ENCODE measurements around the gene B4GALNT4.

B4GALNT4 gene

GRCh38 chr11:392102-392777, 22.9 kb downstream of the B4GALNT4 start:
- Histone ChIP-seq H3K27me3 (ENCODE audit: low read depth, low read length) (no peaks in the 10 kb centered on the region), H3K36me3 (ENCODE audit: control insufficient read depth in 1 of 2, insufficient read depth in 2 of 2, low read length in 2 of 2) (no peaks in the 10 kb centered on the region), H3K4me1 (ENCODE audit: control insufficient read depth in 1 of 2, insufficient read depth in 2 of 2, low read length in 2 of 2) (peaks cover 0 to 7% of the 10 kb centered on the region in 2 donors), H3K4me3 (ENCODE audit: low read depth in 1 of 2, low read length in 2 of 2) (no peak overlapping the region), H3K27ac (ENCODE audit: low read length) (no peak overlapping the region), H3K9me3 (ENCODE audit: control insufficient read depth in 1 of 2, low read length in 2 of 2) (no peaks in the 10 kb centered on the region)

DNA sequence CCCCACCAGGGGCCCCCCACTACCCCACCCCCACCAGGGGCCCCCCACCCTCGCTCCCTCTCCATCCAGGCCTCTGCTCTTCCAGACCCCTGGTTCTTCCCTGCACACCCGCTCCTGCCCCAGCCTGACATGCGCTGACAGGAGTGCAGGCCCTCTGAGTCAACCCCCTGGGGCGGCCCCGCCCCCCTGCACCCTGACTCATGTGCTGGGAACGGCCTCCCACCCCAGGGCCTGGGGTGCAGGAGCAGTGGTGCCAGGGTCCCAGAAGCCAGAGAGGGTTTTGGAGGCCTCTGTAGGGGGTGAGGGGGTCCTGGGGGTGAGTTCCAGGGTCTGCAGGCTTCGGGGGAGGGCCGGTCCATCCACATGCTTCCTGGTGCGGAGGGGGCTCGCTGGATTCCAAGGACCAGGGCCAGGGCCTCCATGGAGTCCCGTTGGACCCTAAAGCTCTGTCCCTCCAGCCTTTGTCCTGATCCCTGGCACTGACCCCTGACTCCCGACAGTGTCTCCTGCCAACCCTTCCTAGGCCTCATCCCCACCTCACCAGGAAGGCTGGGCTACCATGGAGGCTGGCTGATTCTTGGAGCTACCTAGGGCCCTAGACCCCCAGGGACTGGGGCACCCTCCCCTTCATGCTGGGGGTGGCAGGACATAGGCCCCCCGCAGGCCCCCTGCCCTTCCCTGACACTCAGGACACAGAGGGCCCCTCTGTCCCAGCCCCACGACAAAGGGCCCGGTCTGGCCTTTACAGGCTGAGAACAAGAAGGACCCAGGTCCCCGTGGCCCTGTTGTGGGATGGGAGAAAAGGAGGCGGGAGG, 24.1 kb downstream of the B4GALNT4 start:
- H3K36me3 ChIP-seq (ENCODE audit: control insufficient read depth in 1 of 2, insufficient read depth in 2 of 2, low read length in 2 of 2), result no peaks in the 10 kb centered on the region
- H3K27ac ChIP-seq (ENCODE audit: low read length), result peak overlapping the region; percentile 60
- no peaks in the 10 kb centered on the region for H3K27me3 ChIP-seq (ENCODE audit: low read depth, low read length)
- H3K4me1 ChIP-seq (ENCODE audit: control insufficient read depth in 1 of 2, insufficient read depth in 2 of 2, low read length in 2 of 2), result peaks cover 0 to 11% of the 10 kb centered on the region in 2 donors
- no peak overlapping the region for H3K4me3 ChIP-seq (ENCODE audit: low read depth in 1 of 2, low read length in 2 of 2)
- no peaks in the 10 kb centered on the region for H3K9me3 ChIP-seq (ENCODE audit: control insufficient read depth in 1 of 2, low read length in 2 of 2)

DNA sequence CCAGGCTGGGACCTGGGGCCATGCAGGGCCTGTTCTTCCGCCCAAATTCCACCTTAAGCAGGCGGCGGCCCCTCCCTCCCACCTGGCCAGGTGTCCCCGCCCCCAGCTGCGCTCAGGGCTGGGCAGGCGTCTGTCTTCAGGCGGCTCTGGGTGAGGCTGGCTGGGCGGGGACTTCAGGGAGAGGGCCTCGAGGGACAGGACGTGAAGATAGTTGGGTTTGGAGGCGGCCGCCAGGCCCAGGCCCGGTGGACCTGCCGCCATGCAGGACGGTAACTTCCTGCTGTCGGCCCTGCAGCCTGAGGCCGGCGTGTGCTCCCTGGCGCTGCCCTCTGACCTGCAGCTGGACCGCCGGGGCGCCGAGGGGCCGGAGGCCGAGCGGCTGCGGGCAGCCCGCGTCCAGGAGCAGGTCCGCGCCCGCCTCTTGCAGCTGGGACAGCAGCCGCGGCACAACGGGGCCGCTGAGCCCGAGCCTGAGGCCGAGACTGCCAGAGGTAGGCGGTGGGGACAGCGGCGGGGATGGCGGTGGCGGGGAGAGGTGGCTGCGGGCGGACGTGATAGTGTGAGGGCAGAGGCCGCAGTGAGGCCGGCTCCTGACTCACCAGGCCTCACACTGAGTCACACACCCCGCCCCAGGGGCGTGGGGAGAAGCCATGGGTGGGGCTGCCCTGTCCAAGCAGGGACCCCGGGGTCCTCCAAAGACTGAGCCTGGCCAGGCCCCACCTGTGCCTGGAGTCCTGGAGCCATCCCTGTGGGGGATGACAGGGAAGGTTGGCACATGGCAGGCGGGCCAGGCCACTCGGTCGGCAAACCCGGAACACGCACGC, 24.9 kb downstream of the B4GALNT4 start, which contains the start of gene PKP3:
Gene PKP3, plus strand, starts transcription at position 176 of the 824 bp plus-strand sequence. Its CDS starts 84 bp downstream, at position 260.
- Histone ChIP-seq H3K27me3 (ENCODE audit: low read depth, low read length) (no peaks in the 10 kb centered on the region), H3K9me3 (ENCODE audit: control insufficient read depth in 1 of 2, low read length in 2 of 2) (no peaks in the 10 kb centered on the region), H3K4me1 (ENCODE audit: control insufficient read depth in 1 of 2, insufficient read depth in 2 of 2, low read length in 2 of 2) (peaks cover 0 to 11% of the 10 kb centered on the region in 2 donors), H3K27ac (ENCODE audit: low read length) (peak within 1 kb of the TSS; percentile 60), H3K4me3 (ENCODE audit: low read depth in 1 of 2, low read length in 2 of 2) (peak within 1 kb of the TSS in 1 of 2 donors; percentile 46), H3K36me3 (ENCODE audit: control insufficient read depth in 1 of 2, insufficient read depth in 2 of 2, low read length in 2 of 2) (no peaks in the 10 kb centered on the region)

DNA sequence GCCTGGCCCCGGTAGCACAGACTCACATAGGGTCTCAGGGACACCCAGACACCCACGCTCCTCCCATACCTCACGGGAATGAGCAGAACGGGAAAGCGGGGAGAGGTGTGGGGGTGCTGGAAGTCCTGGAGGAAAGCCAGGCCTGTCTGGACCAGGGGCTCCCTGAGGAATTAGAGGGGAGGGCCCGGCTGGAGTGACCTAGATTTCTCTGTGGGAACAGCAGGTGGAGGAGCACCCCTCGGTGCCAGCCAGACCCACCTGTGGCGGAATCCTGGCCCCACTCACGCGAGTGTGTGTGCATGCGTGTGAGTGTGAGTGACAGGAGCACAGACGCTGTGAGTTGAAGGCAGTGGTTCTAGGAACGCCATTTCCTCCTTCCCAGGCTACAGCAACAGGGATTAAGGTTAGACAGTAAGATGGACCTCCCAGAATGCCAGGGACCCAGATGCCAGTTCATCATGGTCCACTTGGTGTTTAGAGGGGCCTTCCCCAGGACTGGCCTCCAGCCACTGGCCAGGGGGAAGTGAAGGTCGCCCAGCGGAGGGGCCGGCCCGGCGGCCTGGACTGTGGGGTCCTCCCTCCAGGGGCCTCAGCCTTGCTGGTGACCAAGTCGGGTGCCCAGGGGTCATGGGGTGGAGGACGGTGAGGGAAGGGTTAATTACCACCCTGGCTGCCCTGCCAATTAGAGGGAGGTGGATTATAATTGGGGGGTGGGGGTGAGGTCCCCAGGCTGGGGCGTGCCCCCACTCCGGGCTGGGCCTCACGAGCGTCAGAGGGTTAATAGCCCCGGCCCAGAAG, 25.8 kb downstream of the B4GALNT4 start:
- Histone ChIP-seq H3K4me3 (ENCODE audit: low read depth in 1 of 2, low read length in 2 of 2) (peak overlapping the region in 1 of 2 donors; percentile 46), H3K36me3 (ENCODE audit: control insufficient read depth in 1 of 2, insufficient read depth in 2 of 2, low read length in 2 of 2) (no peaks in the 10 kb centered on the region), H3K27ac (ENCODE audit: low read length) (peak overlapping the region; percentile 16), H3K27me3 (ENCODE audit: low read depth, low read length) (no peaks in the 10 kb centered on the region), H3K9me3 (ENCODE audit: control insufficient read depth in 1 of 2, low read length in 2 of 2) (no peaks in the 10 kb centered on the region), H3K4me1 (ENCODE audit: control insufficient read depth in 1 of 2, insufficient read depth in 2 of 2, low read length in 2 of 2) (peaks cover 0 to 11% of the 10 kb centered on the region in 2 donors)

DNA sequence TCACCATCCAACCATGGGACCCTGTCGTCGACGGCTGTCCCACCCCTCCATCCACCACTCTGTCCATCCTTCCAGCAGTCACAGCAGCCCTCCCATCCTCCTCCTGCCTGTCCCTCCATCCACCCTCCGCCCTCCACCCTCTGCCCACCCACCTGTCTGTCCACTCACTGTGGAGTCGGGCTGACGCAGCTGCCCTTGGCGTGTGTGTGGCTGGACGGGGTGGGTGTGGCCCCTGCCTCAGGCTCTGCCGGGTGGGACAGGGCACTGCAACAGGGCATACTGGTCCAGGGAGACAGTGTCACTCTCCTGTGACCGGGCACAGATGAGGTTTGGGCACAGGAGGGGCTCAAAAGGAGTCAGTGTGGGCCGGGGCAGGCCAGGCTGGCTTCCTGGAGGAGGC, 26.6 kb downstream of the B4GALNT4 start:
- Histone ChIP-seq H3K4me3 (ENCODE audit: low read depth in 1 of 2, low read length in 2 of 2) (no peak overlapping the region), H3K27me3 (ENCODE audit: low read depth, low read length) (no peaks in the 10 kb centered on the region), H3K27ac (ENCODE audit: low read length) (no peak overlapping the region), H3K9me3 (ENCODE audit: control insufficient read depth in 1 of 2, low read length in 2 of 2) (no peaks in the 10 kb centered on the region), H3K36me3 (ENCODE audit: control insufficient read depth in 1 of 2, insufficient read depth in 2 of 2, low read length in 2 of 2) (no peaks in the 10 kb centered on the region), H3K4me1 (ENCODE audit: control insufficient read depth in 1 of 2, insufficient read depth in 2 of 2, low read length in 2 of 2) (peaks cover 0 to 11% of the 10 kb centered on the region in 2 donors)

DNA sequence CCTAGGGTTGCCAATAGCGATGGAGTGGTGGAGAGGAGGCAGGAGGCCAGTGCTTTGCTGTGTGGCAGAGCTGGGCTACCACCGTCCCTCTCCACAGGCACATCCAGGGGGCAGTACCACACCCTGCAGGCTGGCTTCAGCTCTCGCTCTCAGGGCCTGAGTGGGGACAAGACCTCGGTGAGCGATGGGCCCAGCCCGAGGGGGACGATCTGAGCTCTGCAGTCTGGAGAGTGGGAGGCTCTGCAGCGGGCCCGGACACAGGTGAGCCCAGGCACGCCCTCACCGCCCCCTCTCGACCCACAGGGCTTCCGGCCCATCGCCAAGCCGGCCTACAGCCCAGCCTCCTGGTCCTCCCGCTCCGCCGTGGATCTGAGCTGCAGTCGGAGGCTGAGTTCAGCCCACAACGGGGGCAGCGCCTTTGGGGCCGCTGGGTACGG, 27.2 kb downstream of the B4GALNT4 start:
- Histone ChIP-seq H3K27me3 (ENCODE audit: low read depth, low read length) (no peaks in the 10 kb centered on the region), H3K4me3 (ENCODE audit: low read depth in 1 of 2, low read length in 2 of 2) (peak overlapping the region in 1 of 2 donors; percentile 61), H3K9me3 (ENCODE audit: control insufficient read depth in 1 of 2, low read length in 2 of 2) (no peaks in the 10 kb centered on the region), H3K27ac (ENCODE audit: low read length) (no peak overlapping the region), H3K4me1 (ENCODE audit: control insufficient read depth in 1 of 2, insufficient read depth in 2 of 2, low read length in 2 of 2) (peaks cover 0 to 11% of the 10 kb centered on the region in 2 donors), H3K36me3 (ENCODE audit: control insufficient read depth in 1 of 2, insufficient read depth in 2 of 2, low read length in 2 of 2) (no peaks in the 10 kb centered on the region)

DNA sequence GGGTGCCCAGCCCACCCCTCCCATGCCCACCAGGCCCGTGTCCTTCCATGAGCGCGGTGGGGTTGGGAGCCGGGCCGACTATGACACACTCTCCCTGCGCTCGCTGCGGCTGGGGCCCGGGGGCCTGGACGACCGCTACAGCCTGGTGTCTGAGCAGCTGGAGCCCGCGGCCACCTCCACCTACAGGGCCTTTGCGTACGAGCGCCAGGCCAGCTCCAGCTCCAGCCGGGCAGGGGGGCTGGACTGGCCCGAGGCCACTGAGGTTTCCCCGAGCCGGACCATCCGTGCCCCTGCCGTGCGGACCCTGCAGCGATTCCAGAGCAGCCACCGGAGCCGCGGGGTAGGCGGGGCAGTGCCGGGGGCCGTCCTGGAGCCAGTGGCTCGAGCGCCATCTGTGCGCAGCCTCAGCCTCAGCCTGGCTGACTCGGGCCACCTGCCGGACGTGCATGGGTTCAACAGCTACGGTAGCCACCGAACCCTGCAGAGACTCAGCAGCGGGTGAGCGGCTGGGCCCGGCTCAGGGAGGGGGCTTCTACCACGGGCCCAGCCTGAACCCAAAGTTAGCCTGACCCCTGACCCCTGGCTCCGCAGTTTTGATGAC, 27.7 kb downstream of the B4GALNT4 start:
- Histone ChIP-seq H3K4me1 (ENCODE audit: control insufficient read depth in 1 of 2, insufficient read depth in 2 of 2, low read length in 2 of 2) (peaks cover 0 to 11% of the 10 kb centered on the region in 2 donors), H3K27ac (ENCODE audit: low read length) (no peak overlapping the region), H3K36me3 (ENCODE audit: control insufficient read depth in 1 of 2, insufficient read depth in 2 of 2, low read length in 2 of 2) (no peaks in the 10 kb centered on the region), H3K9me3 (ENCODE audit: control insufficient read depth in 1 of 2, low read length in 2 of 2) (no peaks in the 10 kb centered on the region), H3K27me3 (ENCODE audit: low read depth, low read length) (no peaks in the 10 kb centered on the region), H3K4me3 (ENCODE audit: low read depth in 1 of 2, low read length in 2 of 2) (peak overlapping the region in 1 of 2 donors; percentile 61)

- no peak overlapping the region for H3K27ac ChIP-seq (ENCODE audit: low read length)
- H3K27me3 ChIP-seq (ENCODE audit: low read depth, low read length), result no peaks in the 10 kb centered on the region
- H3K36me3 ChIP-seq (ENCODE audit: control insufficient read depth in 1 of 2, insufficient read depth in 2 of 2, low read length in 2 of 2), result no peaks in the 10 kb centered on the region
- no peaks in the 10 kb centered on the region for H3K9me3 ChIP-seq (ENCODE audit: control insufficient read depth in 1 of 2, low read length in 2 of 2)
- no peak overlapping the region for H3K4me3 ChIP-seq (ENCODE audit: low read depth in 1 of 2, low read length in 2 of 2)
- peaks cover 0 to 11% of the 10 kb centered on the region in 2 donors for H3K4me1 ChIP-seq (ENCODE audit: control insufficient read depth in 1 of 2, insufficient read depth in 2 of 2, low read length in 2 of 2)
Measured at GRCh38 chr11:398826-399225, 29.5 kb downstream of the B4GALNT4 start.

GRCh38 chr11:399731-400211, 30.5 kb downstream of the B4GALNT4 start:
- no peaks in the 10 kb centered on the region for H3K9me3 ChIP-seq (ENCODE audit: control insufficient read depth in 1 of 2, low read length in 2 of 2)
- H3K27ac ChIP-seq (ENCODE audit: low read length), result no peak overlapping the region
- no peak overlapping the region for H3K4me3 ChIP-seq (ENCODE audit: low read depth in 1 of 2, low read length in 2 of 2)
- H3K27me3 ChIP-seq (ENCODE audit: low read depth, low read length), result no peaks in the 10 kb centered on the region
- no peaks in the 10 kb centered on the region for H3K36me3 ChIP-seq (ENCODE audit: control insufficient read depth in 1 of 2, insufficient read depth in 2 of 2, low read length in 2 of 2)
- peaks cover 0 to 11% of the 10 kb centered on the region in 2 donors for H3K4me1 ChIP-seq (ENCODE audit: control insufficient read depth in 1 of 2, insufficient read depth in 2 of 2, low read length in 2 of 2)

DNA sequence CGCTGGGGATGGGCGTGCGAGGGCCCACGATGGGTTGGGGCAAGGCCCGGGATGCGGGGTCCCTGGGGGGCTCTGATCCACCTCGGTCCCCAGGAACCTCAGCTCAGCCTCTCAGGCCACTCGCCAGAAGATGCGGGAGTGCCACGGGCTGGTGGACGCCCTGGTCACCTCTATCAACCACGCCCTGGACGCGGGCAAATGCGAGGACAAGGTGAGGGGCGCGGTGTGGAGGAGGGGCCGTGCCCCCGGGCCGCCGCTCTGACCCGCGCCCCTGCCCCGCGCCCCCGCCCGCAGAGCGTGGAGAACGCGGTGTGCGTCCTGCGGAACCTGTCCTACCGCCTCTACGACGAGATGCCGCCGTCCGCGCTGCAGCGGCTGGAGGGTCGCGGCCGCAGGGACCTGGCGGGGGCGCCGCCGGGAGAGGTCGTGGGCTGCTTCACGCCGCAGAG, 31.0 kb downstream of the B4GALNT4 start:
- no peak overlapping the region for H3K4me3 ChIP-seq (ENCODE audit: low read depth in 1 of 2, low read length in 2 of 2)
- H3K4me1 ChIP-seq (ENCODE audit: control insufficient read depth in 1 of 2, insufficient read depth in 2 of 2, low read length in 2 of 2), result peaks cover 0 to 11% of the 10 kb centered on the region in 2 donors
- H3K27ac ChIP-seq (ENCODE audit: low read length), result no peak overlapping the region
- H3K27me3 ChIP-seq (ENCODE audit: low read depth, low read length), result no peaks in the 10 kb centered on the region
- H3K36me3 ChIP-seq (ENCODE audit: control insufficient read depth in 1 of 2, insufficient read depth in 2 of 2, low read length in 2 of 2), result no peaks in the 10 kb centered on the region
- H3K9me3 ChIP-seq (ENCODE audit: control insufficient read depth in 1 of 2, low read length in 2 of 2), result no peaks in the 10 kb centered on the region
